HG02981 (cell line): ENCODE measurements around the gene MAMLD1.

Experiments used
- ATAC-seq: cut with Tn5 transposase; IDR thresholded peaks from one replicate; pipeline ENCODE4 v1.9.1; 2021; ENCODE audit warnings: mild to moderate bottlenecking, moderate library complexity; ENCODE audit not compliant: unreplicated experiment

The MAMLD1 gene

DNA sequence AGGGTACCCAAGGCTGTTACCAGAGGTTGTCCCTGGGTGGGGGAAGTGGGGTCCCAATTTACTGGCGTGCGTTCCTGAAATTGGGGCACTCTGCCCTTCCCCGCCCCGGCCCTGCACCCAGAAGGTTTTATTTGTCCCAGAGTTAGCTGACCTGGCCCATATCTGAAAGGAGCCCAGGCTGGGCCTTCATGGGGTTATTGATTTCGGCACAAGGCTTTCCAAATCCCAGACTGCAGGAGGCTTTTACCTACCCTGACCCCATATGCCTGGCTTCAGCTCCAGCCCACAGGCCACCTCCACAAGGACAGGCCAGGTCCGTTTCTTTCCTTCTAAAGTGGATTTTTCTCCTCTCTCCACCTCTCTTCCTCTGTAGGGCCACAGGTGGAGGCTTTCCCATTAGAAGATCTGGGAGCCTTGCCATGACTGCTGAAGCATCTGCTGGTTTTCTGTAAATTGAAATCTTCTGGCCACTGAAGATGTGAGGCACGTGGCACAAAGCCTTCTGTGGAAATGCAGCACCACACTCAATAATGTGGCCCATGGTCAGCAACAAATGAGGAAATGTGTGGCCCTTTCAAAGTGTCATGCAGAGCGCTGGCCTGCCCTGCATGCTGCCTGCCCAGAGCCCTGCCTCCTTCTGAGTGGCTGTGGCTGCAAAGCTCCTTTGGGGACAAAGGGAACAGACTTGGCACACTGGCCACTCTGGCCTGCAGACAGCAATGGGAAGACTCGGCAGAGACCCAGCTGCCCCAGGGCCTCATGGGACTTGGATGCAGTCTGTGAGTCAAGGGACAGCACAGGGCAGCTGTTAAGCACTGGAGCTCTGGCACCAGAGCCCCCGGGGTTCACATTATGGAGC is 162.2 kb downstream of the MAMLD1 start:
- no peak for ATAC-seq

DNA sequence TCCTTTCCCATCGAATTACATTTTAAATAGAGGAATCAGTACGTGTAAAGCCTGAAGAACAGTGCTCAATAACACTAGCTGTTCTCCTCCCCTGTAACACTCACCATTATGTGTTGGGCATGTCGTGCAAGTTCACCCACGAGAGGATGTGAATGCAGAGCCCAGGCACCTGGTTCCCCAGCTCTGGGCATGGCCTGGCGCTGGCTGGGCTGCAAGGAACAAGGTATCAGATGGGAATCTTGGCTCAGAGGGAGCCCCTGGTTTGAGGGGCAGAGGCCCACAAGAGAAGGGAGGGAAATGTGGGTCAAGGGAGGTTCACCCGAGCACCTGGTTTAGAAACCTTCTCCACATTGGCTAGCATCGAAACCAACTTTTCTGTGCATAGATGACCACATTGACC is 163.6 kb downstream of the MAMLD1 start:
- no peak for ATAC-seq

DNA sequence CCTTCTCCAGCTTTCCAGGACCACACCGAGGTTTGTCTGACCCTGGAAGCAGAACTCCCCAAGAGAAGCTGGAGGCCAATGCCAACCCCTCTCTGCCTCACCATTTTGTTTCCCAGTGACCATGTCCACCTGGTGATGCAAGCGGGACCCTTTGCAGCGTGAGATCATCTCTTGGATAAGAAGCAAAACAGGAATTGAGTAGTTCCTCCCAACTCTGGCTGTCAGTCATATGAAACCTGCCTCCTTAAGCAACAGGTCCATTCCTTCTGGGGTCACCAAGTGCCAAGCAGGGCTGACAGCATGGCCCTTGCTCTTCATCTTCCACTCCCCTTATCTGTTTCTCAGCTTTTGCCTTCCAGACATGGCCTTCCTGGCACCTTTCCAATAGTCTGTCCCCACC is 164.0 kb downstream of the MAMLD1 start:
- ATAC-seq, result no peak

DNA sequence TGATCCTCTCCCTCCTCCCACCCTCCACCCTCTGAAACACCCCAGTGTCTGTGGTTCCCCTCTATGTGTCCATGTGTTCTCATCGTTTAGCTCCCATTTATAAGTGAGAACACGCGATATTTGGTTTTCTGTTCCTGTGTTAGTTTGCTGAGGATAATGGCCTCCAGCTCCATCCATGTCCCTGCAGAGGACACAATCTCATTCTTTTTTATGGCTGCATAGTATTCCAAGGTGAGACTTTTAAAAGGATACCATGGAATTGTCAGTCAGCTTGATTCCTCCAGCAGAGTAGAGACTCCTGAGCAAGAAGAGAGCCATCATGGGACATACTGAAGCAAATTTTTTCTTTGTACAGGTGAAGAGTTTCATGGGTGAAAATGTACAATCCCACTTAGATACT is 166.5 kb downstream of the MAMLD1 start:
- no peak for ATAC-seq

DNA sequence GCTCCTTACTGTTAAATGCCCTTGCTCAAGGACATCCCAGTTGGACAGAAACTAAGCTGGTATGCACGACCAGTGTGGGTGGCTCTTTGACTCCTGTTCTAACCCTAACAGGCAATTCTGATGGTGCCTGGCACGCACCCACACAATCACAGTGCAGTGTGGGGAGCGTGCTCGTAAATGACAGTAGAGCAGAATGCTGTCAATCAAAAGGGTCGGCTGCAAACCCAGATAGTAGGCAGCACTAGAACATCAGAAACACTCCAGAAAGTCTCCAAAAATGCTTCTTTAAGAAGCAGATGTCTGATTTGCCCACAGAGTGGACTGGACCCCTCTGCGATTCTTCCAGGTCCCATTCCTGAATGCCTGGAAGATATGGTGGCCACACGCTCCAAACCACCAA is 167.7 kb downstream of the MAMLD1 start:
- ATAC-seq, result no peak

DNA sequence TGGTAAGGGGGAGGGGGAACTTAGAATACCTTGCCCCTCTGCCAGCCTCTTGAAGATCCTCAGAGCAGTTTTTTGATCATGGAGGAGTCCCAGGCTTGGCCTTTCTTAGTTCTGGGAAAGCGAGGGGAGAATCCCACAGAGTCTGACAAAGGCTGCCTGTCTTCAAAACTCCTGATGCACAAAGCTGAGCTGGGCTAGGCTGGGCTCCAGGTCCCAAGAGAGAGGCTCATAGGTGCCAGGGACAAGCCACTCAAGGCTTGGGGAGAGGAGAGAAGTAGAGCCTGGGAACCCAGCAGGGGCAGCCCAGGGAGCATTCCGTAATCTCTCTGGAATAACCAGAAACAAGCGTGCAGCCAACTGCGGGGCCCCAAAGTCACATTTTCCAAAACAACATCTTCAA is 168.3 kb downstream of the MAMLD1 start:
- ATAC-seq, result no peak

DNA sequence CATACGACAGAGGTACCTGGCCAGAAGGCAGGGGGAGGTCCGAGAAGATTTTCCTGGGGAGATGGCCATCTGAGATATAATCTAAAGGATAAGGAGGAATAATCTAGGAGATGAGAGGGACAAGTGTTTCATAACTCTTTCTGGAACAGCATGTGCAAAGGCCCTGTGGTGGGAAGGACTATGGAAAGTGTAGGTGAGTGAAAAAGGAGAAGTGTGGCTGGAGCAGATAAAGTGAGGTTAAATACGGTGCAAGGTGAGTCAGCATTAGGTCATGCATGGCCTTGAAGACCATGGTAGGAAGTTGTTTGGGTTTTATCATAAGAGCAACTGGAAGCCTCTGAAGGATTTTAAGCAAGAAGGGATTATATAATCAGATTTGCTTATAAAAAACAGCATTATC is 170.7 kb downstream of the MAMLD1 start:
- ATAC-seq, result no peak

DNA sequence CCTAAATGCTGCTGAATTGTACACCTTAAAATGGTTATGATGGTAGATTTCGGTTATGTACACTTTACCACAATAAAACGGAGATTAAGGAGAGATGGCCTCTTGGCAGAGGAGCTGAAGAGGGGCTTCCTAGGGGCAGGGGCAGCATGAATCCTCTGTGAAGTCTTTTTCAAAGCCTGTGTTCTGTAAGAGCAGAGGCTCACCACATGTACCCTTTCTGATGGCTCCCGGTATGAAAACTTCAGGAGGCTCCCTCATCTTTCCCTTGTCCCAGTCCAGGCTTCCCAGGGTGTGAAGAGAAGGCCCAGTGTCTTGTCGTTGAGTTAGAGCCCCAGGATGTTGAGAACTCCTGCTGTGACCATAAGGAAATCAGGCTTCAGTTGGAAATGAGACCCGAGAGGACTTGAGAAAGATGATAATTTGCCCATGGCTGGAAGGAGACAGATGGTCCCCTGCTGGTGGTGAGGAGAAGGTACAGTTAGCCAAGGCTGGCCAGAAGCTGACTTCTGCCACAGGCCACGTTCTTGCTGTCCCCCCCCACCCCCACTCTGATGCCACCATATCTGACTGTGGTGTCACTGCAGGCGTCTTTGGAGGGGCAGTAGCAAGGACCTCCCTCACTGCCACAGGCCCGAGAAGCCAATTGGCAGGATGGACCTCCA is 173.5 kb downstream of the MAMLD1 start:
- no peak for ATAC-seq

DNA sequence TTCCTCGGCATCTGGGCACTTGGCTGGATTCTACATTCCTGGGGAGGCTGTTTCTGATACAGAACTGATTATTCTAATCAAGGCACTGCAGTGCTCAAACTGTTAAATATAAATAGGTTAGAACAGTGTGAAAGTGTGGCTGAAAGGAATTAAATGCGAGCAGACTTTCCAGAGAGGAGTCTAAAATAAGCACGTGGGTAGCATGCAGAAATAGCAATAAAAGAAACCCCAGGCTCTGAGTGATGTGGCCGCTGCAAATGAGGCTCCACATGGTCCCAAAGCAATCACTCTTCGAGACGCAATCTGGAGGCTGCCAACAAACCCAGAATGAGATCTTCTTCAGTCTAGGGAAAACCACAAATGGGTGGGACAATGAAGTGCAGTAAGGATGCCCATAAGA is 174.7 kb downstream of the MAMLD1 start:
- ATAC-seq, result no peak

DNA sequence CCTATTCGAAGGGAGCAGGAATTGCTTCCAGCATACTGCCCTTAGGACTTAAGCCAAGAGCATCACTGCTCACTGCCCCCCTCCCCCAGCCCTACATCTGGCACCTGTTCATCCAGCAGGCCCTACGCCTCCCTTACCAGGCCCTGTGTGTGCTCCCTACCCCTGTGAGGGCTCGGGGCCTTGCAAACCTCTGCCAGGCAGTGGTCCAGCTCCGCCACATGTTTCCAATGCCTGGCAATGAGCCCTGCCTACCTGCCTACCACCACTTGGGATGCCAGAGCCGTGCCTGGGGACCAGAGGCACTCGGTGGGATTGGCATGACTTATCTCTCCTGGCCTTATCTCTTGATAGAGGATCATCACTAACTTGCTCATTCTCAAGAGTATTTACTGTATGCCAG is 177.8 kb downstream of the MAMLD1 start:
- ATAC-seq, result no peak

DNA sequence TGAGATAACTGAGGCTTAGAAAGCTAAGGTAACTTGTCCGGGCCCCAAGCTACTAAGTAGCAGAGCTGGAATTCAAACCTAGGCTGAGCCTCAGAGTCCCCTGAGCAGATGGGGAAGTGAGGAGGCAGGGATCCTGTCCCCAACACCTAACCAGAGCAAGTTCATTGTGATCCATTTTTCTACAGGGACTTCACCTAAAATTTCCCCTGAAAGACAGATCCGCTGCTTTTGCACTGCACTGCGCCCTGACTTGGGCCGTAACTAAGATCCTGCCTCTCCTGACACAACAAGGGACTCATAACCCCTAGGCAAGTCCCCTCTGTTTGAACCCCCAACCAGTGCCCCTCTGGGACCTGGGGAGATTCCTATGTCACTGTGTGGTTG is 179.7 kb downstream of the MAMLD1 start:
- peak; percentile 36 for ATAC-seq

DNA sequence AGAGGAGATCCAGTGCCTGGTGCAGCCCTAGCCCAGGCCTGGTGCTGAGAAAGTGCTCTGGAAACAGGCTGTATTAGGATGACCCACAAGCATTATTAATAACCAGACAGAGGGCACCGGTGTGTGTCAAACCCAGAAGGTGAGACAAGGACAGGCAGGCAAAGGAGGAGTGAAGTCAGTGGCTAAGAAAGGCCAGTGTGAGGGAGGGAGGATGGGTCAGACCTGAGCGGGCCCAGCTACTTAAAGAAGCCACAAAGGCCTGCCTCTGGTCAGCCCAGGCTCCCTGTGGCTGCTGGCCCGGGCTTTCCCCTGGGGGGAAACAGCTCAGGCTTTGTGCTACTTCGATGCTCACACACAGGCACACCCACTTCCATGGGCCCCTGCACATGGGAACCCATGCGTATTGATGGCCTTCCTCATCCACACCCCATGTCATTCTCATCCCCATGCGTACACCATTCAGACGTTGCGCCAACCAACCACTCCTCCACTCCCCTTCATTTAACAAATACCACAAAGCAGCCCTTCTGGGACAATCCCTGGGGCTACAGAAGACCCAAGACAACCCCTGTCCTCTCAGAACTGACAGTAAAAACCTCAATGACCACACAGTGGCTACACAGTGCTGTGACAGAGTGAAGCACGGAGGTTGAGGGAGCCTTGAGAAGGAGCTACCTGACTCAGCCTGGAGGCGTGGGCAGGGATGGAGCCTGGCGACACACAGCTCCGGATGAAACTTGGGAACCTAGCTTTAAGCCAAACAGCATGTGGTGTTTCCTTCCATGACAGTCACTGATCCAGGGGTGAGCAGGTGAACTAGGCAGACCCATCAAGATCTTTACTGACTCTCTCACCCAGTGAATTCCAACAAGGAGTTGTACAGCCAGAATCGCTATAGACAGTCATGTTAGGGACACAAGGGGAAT is 180.4 kb downstream of the MAMLD1 start:
- ATAC-seq, result peak; percentile 47

DNA sequence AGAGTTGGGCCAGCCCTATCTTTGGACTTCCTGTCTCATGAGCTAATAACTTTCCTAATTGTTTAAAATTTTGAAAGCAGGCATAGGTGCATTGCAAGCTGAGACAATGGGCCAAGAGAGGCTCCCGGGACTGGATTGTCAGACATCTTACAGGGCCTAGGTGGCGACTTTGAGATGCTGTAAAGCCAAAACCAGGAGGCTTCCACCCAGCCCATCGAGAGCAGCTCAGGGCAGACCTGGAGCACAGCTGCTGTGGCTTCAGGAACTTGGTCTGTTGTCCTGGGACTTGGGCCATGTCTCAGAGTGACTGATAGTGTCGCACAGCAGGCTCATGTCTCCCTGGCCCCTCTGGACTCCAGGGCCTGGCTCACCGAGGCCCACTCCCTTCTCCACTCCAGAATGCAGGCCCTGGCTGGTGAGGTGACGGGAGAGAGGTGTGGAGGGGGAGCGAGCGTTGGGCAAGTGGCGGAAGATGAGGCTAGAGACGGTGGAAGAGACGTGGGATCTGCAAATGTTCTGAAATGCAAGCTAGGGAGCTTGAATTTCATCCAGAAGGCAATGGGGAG is 181.2 kb downstream of the MAMLD1 start:
- ATAC-seq, result no peak

DNA sequence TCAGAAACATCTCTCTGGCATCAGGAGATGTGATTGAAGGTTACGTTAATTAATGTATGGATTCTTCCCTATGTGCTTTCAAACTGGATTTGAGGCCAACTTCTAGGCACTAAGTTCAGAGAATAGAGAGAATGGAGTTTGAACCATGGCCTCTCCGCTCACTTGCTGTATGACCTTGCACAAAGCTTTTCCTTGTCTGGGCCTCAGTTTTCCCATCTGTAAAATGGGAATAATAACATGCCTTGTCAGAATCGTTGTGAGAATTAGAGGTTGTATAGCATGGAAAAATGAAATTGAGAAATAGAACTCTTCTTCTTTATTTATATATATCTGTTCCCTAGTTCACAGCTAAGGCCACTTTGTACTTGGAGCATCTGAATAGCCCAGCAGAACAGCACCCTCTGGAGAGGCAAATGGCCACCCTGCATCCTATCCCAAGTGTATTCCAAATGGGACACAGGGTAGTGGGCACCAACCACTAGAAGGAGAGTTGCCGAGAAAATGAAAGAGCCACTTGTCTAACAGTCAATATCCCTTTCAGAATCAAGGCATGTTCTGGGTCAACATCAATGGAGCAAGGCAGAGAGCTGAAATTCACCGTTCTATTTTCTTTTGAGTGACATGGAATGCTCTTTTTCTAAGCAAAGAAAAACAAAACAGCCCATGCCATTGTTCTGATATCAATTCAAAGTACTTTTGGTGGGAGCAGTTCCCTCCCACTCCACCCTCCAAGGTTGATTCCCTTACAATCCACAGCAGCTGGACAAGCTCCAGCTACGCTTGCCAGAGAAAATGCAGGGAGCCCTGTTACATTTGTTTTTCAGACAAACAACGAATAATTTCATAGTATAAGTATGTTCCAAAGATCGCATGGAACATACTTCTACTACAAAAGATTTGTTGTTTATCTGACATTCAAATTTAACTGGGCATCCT is 182.0 kb downstream of the MAMLD1 start:
- ATAC-seq, result no peak

DNA sequence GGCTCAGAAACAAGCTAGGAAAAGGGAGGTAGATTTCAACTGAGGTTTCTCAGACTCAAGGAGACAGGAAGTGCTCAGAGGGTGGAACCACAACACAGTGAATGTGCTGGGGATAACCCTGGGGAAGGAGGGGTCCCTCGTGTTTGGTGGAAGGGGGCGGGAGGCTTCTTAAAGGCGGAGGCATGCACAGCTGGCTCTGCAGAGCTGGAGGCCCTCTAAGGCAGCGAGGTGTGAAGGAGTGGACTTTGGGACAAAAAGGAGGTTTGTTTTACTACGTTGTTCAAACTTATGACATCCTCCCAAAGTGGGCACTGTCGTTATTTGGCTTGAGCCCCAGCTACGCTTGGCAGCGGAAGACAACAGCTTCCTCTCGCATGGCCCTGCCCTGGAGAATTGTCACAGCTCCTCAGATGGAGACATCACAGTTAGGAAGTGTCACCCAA is 183.6 kb downstream of the MAMLD1 start:
- no peak for ATAC-seq

DNA sequence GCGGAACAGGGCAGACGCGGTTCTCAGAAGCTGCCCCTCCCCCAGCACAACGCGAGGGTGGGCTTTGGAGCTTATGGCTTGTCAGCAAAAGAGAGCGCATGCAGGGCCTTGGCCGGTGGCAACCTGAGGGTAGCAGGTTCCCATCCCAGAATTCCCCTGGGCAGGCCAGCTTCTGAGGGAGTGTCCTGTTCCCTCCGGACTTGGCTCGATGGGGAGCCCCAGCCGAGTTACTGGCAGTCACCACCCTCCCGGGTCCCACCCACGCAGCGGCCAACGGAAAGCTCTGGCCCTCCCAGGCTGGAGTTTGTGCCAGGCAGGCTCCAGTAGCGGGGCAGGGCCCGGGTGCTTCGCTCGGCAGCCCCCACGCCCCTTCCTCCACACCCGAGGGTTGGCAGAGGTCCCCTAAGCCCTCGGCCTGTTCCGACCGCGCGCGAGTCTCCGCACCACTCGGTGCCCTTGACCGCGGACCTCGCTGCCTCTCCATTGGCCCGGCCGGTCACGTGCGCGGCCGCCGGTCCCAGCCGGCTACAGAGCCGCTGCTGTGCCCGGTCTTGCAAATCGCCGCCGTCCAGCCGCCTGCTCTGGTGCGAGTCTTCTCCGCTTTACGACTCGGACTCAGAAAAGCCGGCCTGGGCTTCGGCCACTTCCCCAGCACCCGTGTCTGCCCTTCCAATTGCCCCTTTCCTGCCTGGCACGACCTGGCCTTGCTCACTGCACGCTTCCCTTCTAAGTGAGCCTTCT is 184.4 kb downstream of the MAMLD1 start:
- ATAC-seq, result peak; percentile 53

DNA sequence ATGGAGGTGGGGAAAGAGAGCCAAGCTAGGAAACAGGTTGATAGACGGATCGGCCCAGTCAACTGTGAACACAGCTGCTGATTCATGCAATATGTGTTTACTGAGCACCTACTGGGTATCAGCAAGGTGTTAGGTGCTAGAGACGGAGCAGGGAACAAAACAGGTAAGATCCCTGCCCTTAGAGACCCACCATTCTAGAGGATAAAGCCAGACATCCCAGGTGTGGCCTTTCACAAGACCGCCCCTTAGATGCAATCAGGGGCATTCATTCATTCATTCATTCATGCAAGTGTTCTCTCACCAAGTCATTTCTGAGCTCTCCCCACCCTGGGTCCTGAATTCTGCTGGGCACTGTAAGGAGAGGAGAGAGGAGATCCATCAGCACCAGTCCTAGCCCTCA is 185.1 kb downstream of the MAMLD1 start:
- no peak for ATAC-seq

DNA sequence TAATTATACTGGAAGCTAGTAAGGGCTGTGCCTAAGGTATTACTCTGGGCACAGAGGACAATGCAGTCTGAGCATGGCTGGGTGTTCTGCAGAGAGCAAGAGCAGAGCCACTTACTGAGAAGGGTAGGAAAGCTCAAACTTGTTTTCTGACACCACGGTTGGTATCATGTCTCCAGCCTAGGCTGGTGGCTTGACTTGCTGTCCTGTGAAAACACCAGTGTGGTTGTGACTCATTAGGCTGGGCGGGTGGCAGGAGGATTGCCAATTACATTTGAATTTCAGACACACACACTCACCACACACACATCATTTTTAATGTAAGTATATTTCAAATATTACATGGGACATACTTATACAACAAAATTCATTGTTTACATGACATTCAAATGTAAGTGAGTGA is 185.6 kb downstream of the MAMLD1 start:
- ATAC-seq, result no peak

DNA sequence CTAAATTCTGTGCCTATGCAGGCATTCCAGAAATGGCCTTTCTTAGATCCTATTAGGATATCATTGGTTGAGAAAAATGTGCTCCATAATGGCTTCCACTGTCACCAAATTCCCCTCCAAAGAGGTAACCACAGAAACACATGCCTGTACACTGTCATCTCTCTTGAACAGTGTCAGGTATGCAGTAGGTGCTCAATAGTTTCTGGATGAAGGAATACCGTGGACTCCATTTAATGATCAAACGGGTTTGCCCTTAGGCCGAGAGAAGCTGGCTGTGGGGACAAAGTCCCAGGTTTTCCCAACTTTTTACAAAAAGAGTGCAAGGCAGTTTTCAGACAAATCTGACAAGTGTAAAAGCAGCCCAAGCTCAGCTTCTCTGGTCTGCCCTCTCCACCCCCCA is 188.8 kb downstream of the MAMLD1 start:
- ATAC-seq, result no peak
